ENCODE data around the gene RAB40C.
A peak's percentile ranks its signal among the peaks of the same experiment; 100 is the strongest.

Gene RAB40C

GRCh38 chr16:629833-630248 is 40.0 kb downstream of the RAB40C start:
- H3K27ac ChIP-seq: peak overlapping the region; percentile 22; the same call in 1 of the 2 replicates
- TF ChIP-seq ZFX (IDR thresholded peaks at IDR 0.05; ENCODE audit: borderline replicate concordance) (no peak), CTCF (IDR thresholded peaks at IDR 0.05) (no peak)

GRCh38 chr16:630249-630814 is 40.5 kb downstream of the RAB40C start:
- H3K27ac ChIP-seq: peak overlapping the region; percentile 22; the same call in 1 of the 2 replicates
- TF ChIP-seq ZFX (IDR thresholded peaks at IDR 0.05; ENCODE audit: borderline replicate concordance) (no peak), CTCF (IDR thresholded peaks at IDR 0.05) (no peak)

GRCh38 chr16:630815-631405 is 41.0 kb downstream of the RAB40C start, which contains the start of gene WFIKKN1:
TSS of gene WFIKKN1 (plus strand) at chr16:630985. CDS start at chr16:631254, 269 bp downstream.
- TF ChIP-seq CTCF (IDR thresholded peaks at IDR 0.05) (no peak), ZFX (IDR thresholded peaks at IDR 0.05; ENCODE audit: borderline replicate concordance) (no peak)
- peak within 1 kb of the TSS; percentile 22; the same call in 1 of the 2 replicates for H3K27ac ChIP-seq

GRCh38 chr16:631808-632358 is 42.0 kb downstream of the RAB40C start:
- H3K27ac ChIP-seq: no peak overlapping the region
- no peak for TF ChIP-seq ZFX (IDR thresholded peaks at IDR 0.05; ENCODE audit: borderline replicate concordance)
- no peak for TF ChIP-seq CTCF (IDR thresholded peaks at IDR 0.05)

- no peak for TF ChIP-seq CTCF (IDR thresholded peaks at IDR 0.05)
- no peak for TF ChIP-seq ZFX (IDR thresholded peaks at IDR 0.05; ENCODE audit: borderline replicate concordance)
- H3K27ac ChIP-seq: no peak overlapping the region
Observed at GRCh38 chr16:632486-633335, 42.8 kb downstream of the RAB40C start.

- TF ChIP-seq CTCF (IDR thresholded peaks at IDR 0.05) (no peak), ZFX (IDR thresholded peaks at IDR 0.05; ENCODE audit: borderline replicate concordance) (no peak)
- H3K27ac ChIP-seq: peak overlapping the region; percentile 92; the same call in 1 of the 2 replicates
Observed at GRCh38 chr16:633336-634050, 43.6 kb downstream of the RAB40C start.

Measured in 22Rv1 (cell line).